ENCODE measurements around the gene TSPAN3. TPM values are rescaled to one million over a fixed set of nuclear protein-coding genes. Genes with fewer than 3 reads are reported as not detected.
A peak's percentile ranks its signal among the peaks of the same experiment; 100 is the strongest.

The TSPAN3 gene
- total and polyA plus RNA-seq, 5 experiments from 2014 or later: 36.6 to 120 (median 87.9) TPM

DNA sequence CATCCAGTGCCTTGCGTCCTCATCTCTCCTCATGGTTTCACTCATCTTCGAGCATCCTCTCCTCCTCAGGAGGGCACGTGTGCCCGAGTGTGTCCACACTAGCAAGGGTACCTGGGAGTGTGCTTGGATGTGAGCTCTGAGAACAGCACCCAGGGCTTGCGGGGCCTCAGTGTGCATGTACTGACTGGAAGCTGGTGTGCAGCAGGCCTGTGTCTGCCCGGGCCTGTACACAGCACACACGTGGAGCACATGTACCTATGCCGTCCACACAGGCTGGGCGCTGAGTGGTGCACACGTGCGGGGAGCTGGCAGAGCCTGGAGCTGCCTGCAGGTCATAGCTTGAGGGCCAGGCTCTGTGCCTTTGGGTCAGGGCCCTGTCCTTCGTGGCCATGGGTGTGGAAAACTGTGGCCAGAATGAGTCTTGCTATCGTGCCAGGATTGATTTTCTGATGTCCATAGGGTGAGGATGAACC lies 34.9 kb downstream of the TSPAN3 start:
- Mint-ChIP-seq H3K36me3 (peaks cover 0 to 23% (median 15%) of the 10 kb centered on the region in 3 donors), H3K4me1 (peaks cover 9 to 25% (median 17%) of the 10 kb centered on the region in 4 donors), H3K27ac (peak overlapping the region in 8 of 10 donors; percentile 25 to 89 (median 82)), H3K9me3 (peaks cover 0 to 30% (median 0%) of the 10 kb centered on the region in 9 donors), H3K27me3 (no peaks in the 10 kb centered on the region), H3K4me3 (no peak overlapping the region)
- DNase-seq (peak in 2 of 10 donors; percentile 3 to 48), ATAC-seq (no peak)
- POLR2A ChIA-PET: no interaction called here

DNA sequence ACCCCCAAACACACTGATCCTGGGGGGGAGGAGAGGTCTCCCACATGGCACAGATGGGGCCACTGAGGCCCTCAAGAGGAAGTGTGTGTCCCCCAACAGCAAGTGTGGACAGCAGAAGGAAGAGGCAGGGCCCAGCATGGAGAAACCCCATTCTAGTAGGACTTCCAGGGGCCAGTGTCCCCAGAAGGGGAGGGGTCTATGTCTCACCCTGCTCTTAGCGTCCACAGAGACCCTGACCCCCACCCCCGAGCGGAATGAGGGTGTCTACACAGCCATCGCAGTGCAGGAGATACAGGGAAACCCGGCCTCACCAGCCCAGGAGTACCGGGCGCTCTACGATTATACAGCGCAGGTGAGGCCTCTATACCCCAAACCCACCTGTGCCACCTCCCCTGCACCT lies 35.3 kb downstream of the TSPAN3 start:
- DNase-seq (peak in 1 of 10 donors; percentile 28), ATAC-seq (no peak)
- Mint-ChIP-seq H3K4me3 (no peak overlapping the region), H3K9me3 (peaks cover 0 to 30% (median 0%) of the 10 kb centered on the region in 9 donors), H3K27ac (peak overlapping the region in 8 of 10 donors; percentile 22 to 89 (median 59)), H3K36me3 (peaks cover 0 to 23% (median 15%) of the 10 kb centered on the region in 3 donors), H3K4me1 (peaks cover 5 to 24% (median 17%) of the 10 kb centered on the region in 4 donors), H3K27me3 (no peaks in the 10 kb centered on the region)
- POLR2A ChIA-PET: interaction anchor here (2.9 kb wide), 1 partner anchor 41 kb away, joined by 13 read pairs; the partner anchor contains the start of gene PSTPIP1

DNA sequence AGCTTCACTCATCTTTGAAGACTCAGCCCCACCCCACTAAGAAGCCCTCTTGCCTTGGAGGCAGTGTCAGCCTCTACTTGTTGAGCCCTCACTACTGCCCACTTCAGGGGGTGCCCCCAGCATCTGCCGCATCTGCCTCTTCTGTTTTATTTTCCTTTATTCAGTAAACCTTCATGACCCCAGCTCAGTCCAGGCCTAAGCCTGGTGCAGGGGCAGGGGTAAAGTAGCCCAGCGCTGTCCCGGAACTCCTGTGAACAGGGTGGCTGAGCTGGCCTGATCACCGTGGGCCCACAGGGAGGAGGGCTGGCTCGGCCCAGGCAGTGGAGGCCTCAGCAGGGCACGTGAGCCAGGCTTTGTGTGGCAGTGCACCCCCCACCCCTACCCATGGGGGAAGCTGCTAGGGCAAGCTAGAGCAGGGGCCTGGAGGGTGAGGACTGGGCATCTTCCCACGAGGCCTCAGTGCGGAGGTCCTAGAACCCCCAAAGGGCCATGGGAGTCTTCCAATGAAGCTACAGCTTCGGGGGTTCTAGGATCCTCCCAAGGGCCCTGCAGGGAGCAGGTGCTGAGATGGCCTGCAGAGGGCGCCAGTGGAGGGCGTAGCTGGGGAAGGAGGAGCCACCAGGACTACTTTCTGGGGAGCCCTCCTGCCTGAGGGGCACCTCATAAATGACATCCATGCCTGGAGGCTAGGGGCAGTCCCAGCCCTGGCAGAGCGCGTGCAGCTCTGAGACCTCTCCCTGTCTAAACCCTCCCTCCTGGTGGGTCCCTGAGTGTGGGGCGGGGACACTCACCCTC lies 36.0 kb downstream of the TSPAN3 start:
- peak in 8 of 10 donors; percentile 33 to 73 (median 50) for DNase-seq
- peaks cover 4 to 27% (median 17%) of the 10 kb centered on the region in 4 donors for H3K4me1 Mint-ChIP-seq
- POLR2A ChIA-PET: interaction anchor here (0.6 to 2.9 kb wide), 4 partner anchors 8 to 61 kb away, joined by 3 to 13 read pairs (median 5); partner anchors contain the start of gene PSTPIP1
- H3K27ac Mint-ChIP-seq: peak overlapping the region in 9 of 10 donors; percentile 48 to 93 (median 84)
- no peak overlapping the region for H3K4me3 Mint-ChIP-seq
- H3K36me3 Mint-ChIP-seq: peaks cover 0 to 27% (median 15%) of the 10 kb centered on the region in 3 donors
- no peaks in the 10 kb centered on the region for H3K27me3 Mint-ChIP-seq
- peak; percentile 53 to 59 for ATAC-seq
- peaks cover 0 to 28% (median 0%) of the 10 kb centered on the region in 9 donors for H3K9me3 Mint-ChIP-seq

DNA sequence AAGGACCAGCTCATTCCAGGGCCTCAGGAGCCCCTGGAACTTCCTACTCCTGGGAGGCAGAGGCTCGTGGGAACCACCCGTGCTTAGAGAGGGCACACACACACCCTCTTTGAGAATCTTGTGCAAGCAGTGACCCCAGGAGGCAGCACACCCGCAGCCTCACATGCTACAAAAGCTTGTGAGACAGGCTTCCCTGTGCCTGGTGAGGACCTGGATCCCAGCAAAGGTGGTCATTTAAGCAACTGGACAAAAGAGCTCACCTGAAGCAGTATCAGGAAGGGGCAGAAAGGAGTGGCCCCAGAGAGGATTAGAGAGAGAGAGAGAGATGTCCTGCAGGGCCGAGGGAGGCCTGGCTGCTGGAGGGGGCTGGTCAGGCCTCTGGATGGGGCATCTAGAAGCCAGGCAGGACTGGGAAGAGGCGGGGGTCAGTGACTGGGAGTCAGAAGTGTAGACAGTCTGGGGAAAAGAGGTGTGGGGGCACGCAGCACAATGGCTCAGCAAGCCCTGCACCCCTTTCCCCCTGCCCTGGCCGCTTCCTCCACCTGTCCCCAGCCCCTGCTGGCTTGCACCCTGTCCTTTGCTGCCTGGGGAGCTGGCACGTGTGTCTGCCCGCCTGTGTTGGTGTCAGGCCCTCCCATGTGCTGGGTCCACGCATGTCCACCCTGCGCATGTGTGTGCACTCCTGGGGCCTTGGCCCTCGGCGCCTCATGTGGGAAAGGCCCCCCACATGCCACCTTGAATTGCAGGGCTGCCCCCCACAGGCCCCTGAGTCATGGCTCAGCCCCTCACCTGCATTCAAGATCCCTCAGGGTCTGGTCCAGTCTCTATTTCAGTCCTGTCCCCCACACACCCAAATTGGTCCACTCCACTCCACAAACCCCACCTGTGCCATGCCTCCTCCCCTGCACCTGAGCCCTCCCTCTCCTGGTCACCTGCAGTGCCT lies 36.9 kb downstream of the TSPAN3 start:
- H3K4me1 Mint-ChIP-seq: peaks cover 4 to 28% (median 17%) of the 10 kb centered on the region in 4 donors
- POLR2A ChIA-PET: interaction anchor here (0.8 to 2.9 kb wide), 3 partner anchors 9 to 60 kb away, joined by 3 to 13 read pairs (median 4); partner anchors contain the start of gene PSTPIP1
- peak in 2 of 10 donors; percentile 10 to 53 for DNase-seq
- no peak overlapping the region for H3K4me3 Mint-ChIP-seq
- no peak for ATAC-seq
- H3K27ac Mint-ChIP-seq: peak overlapping the region in 9 of 10 donors; percentile 55 to 93 (median 84)
- no peaks in the 10 kb centered on the region for H3K27me3 Mint-ChIP-seq
- H3K36me3 Mint-ChIP-seq: peaks cover 0 to 33% (median 15%) of the 10 kb centered on the region in 3 donors
- peaks cover 0 to 23% (median 0%) of the 10 kb centered on the region in 9 donors for H3K9me3 Mint-ChIP-seq

DNA sequence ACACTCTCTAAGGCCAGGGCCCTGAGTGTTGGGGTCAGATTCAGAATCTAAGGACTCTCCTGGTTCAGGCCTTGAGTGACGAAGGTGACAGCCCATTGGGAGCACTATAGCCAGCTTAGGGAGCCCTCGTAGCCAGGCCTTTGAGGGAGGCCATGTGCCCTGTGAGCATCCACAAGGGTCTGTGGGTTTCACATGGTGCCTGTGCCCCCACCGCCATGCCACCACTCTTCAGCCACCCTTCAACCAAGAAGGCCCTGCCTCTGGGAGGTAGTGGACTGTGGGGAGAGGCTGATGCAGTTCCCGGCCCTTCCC lies 37.5 kb downstream of the TSPAN3 start:
- DNase-seq (peak in 1 of 10 donors; percentile 41), ATAC-seq (no peak)
- Mint-ChIP-seq H3K27me3 (no peaks in the 10 kb centered on the region), H3K9me3 (peaks cover 0 to 17% (median 0%) of the 10 kb centered on the region in 9 donors), H3K4me3 (no peak overlapping the region), H3K27ac (peak overlapping the region in 4 of 10 donors; percentile 47 to 89 (median 65)), H3K4me1 (peaks cover 6 to 24% (median 16%) of the 10 kb centered on the region in 4 donors), H3K36me3 (peaks cover 0 to 35% (median 15%) of the 10 kb centered on the region in 3 donors)
- POLR2A ChIA-PET: interaction anchor here (2.9 kb wide), 1 partner anchor 39 kb away, joined by 13 read pairs; the partner anchor contains the start of gene PSTPIP1

DNA sequence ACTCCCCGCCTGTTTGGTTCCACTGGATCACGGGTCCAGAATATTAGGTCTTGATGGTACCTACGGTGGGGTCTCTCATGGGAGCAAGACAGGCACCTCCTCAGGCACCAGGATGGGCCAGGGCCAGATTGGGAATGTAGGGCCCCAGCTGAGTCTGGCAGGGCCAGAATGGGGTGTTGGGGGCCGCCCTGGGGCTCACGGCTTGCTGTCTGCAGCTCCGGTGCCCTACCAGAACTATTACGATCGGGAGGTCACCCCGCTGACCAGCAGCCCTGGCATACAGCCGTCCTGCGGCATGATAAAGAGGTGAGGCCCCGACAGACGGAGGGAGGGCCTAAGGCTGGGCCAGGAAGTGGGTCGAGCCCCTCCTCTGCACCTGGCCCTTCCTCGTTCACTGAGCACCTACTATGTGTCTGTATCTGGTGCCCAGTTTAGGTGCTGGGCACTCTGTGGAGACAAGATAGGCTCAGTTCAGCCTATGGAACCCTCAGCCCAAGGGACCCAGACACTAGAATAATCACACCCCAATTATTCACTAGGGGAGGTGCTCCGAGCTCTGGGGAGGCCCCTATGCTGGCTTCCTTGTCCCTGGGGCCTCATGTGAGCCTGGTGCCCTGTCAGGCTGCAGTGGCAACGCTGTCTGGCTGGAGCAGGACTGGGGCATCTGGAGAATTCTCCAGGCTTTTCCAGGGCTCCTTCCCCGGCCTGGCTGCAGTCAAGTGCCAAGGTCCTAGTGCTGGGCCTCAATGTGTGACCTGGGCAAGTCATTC lies 38.1 kb downstream of the TSPAN3 start:
- ATAC-seq (no peak), DNase-seq (peak in 2 of 10 donors; percentile 13 to 50)
- POLR2A ChIA-PET: interaction anchor here (0.9 to 2.9 kb wide), 3 partner anchors 11 to 38 kb away, joined by 3 to 18 read pairs (median 13); partner anchors contain the start of gene PSTPIP1
- Mint-ChIP-seq H3K27ac (peak overlapping the region in 3 of 10 donors; percentile 47 to 56 (median 56)), H3K36me3 (peaks cover 0 to 35% (median 15%) of the 10 kb centered on the region in 3 donors), H3K4me1 (peaks cover 6 to 23% (median 16%) of the 10 kb centered on the region in 4 donors), H3K4me3 (no peak overlapping the region), H3K27me3 (no peaks in the 10 kb centered on the region), H3K9me3 (peaks cover 0 to 11% (median 0%) of the 10 kb centered on the region in 9 donors)

DNA sequence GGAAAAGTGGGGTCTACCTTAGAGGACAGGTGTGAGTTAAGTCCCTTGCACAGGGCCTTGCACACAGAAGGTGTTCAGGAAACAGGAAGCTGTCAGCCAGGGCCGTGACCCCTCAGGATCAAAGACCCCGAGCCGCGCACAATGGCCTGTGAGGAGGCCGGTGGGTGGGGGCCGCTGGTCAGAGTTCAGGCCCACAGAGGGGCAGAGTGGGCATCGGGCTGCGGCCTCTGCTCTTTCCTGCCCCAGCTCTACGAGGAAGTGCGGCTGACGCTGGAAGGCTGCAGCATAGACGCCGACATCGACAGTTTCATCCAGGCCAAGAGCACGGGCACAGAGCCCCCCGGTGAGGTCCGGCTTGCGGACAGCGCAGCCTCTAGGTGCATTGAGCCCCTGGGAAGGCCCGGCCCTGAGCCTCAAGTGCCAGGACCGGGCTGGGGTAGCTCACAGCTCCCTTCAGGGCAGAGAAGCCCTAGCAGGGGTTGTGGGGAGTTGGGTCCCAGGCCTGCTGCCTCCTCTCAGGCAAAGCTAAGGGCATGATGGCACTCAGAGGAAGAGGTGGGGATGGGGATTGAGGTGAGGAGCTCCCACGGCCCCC lies 38.8 kb downstream of the TSPAN3 start:
- Mint-ChIP-seq H3K4me1 (peaks cover 6 to 23% (median 13%) of the 10 kb centered on the region in 4 donors), H3K4me3 (no peak overlapping the region), H3K9me3 (peaks cover 0 to 5% (median 0%) of the 10 kb centered on the region in 9 donors), H3K36me3 (peaks cover 0 to 30% (median 9%) of the 10 kb centered on the region in 3 donors), H3K27ac (peak overlapping the region in 5 of 10 donors; percentile 32 to 83 (median 56)), H3K27me3 (no peaks in the 10 kb centered on the region)
- DNase-seq: peak in 2 of 10 donors; percentile 3 to 58
- POLR2A ChIA-PET: interaction anchor here (0.9 to 2.1 kb wide), 3 partner anchors 10 to 35 kb away, joined by 3 to 18 read pairs (median 4); partner anchors contain the start of gene PSTPIP1
- ATAC-seq: no peak

DNA sequence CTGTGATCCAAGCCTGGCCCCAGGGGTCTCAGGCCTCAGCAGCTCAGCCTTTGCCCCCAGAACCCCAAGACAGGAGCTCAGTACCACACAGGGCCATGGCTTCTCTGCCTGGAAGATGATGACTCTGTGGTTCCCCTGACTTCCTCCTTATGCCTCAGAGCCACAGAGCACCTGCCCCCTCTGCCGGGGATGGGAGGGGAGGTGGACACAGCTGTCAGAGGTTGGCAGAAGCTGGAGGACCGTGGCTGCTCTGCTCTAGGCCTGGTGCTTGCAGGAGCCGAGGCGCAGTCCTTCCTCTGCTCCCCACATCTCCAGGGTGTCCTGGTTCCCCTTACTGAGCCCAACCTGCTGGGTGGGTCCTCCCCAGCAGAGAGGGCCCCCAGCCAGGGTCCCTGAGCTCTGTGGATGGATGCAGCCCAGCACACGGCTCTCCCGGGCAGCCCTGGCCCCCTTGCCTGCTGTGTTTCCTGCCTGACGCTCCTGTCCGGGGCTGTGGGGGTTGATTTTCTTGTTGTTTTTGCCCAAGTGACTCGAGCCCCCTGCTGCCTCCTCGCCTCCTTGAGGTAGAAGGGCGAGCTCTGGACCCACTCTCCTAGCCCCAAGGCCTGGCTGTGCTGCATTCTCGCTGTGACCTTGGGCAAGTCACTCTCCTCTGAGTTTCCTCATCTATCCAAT lies 39.4 kb downstream of the TSPAN3 start:
- POLR2A ChIA-PET: interaction anchor here (0.9 to 2.1 kb wide), 5 partner anchors 9 to 35 kb away, joined by 3 to 18 read pairs (median 4); partner anchors contain the start of gene PSTPIP1
- Mint-ChIP-seq H3K9me3 (peaks cover 0 to 4% (median 0%) of the 10 kb centered on the region in 9 donors), H3K4me1 (peaks cover 6 to 23% (median 14%) of the 10 kb centered on the region in 4 donors)

DNA sequence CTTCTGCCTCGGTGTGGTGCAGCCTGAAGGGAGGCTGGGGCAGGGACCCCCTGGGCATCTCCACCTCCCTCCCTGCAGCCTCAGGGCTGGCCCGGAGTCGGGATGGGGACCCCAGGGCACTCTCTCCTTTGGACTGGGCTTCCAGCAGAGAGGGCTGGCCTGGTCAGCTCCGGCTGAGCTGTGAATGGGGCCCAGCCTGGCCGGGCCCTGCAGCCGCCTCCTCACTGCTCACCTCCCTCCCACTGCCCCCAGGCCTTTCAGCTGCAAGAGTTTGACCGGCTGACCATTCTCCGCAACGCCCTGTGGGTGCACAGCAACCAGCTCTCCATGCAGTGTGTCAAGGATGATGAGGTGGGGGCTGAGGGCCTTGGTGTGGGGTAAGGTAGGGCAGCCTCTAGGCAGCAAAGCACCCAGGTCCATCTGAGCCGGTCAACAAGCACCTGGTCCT lies 40.0 kb downstream of the TSPAN3 start:
- Mint-ChIP-seq H3K4me1 (peaks cover 6 to 22% (median 14%) of the 10 kb centered on the region in 4 donors), H3K4me3 (no peak overlapping the region), H3K27ac (peak overlapping the region; percentile 13 to 85 (median 60)), H3K9me3 (no peaks in the 10 kb centered on the region), H3K36me3 (peaks cover 0 to 23% (median 0%) of the 10 kb centered on the region in 3 donors), H3K27me3 (no peaks in the 10 kb centered on the region)
- ATAC-seq: no peak
- POLR2A ChIA-PET: interaction anchor here (0.5 to 2.1 kb wide), 6 partner anchors 9 to 379 kb away, joined by 3 to 18 read pairs (median 4); partner anchors contain the start of gene PSTPIP1
- DNase-seq: peak in 2 of 10 donors; percentile 4 to 27

More for the DNA sequence above, 39.4 kb downstream of the TSPAN3 start:
- DNase-seq (peak in 9 of 10 donors; percentile 20 to 79 (median 40)), ATAC-seq (peak; percentile 85 to 92)
- Mint-ChIP-seq H3K27me3 (no peaks in the 10 kb centered on the region), H3K36me3 (peaks cover 0 to 26% (median 3%) of the 10 kb centered on the region in 3 donors), H3K4me3 (no peak overlapping the region), H3K27ac (peak overlapping the region; percentile 13 to 85 (median 64))

All from naive thymus-derived CD8-positive, alpha-beta T cell (primary cell).